HG03108 (cell line): ENCODE data around the gene PAXIP1.
A peak's percentile ranks its signal among the peaks of the same experiment; 100 is the strongest.
"Not testable (repeated sequence)": the region's sequence is repeated elsewhere in the genome, so short reads cannot be mapped to it uniquely, and the experiment has no call there.

Experiments used
- ATAC-seq: cut with Tn5 transposase; IDR thresholded peaks from one replicate; pipeline ENCODE4 v1.9.1; 2021; ENCODE audit warnings: moderate library complexity; ENCODE audit not compliant: unreplicated experiment

PAXIP1 gene

GRCh38 chr7:155003092-155003375 lies at the start of gene PAXIP1:
PAXIP1 (minus strand) TSS chr7:155003124; CDS start chr7:155002929, 195 bp downstream.
- peak; percentile 45 for ATAC-seq

GRCh38 chr7:155051355-155051754 lies 48.4 kb upstream of the PAXIP1 start:
- no peak for ATAC-seq

- no peak for ATAC-seq
Observed at GRCh38 chr7:155048006-155048405, 45.1 kb upstream of the PAXIP1 start.

DNA sequence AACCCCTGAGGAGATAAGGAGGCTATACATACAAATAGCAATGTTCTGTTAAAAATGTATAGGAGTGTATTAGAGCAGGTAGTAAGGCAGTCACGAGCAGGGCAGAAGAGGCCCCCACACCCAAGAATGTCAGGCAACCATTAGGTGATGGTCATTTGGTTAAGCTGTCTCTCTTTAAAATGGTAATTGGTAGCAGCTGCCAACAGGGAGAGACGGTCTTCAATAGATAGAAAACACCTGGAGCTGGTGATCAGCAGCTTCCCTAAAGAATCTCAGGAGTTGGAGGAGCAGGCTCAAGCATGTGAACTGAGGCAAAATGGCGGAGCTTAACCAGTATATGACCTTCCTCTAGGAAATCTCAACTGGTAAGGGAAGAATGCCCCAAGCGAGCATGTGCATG lies 40.8 kb upstream of the PAXIP1 start:
- no peak for ATAC-seq

- no peak for ATAC-seq
Observed at GRCh38 chr7:155038335-155038734, 35.4 kb upstream of the PAXIP1 start.

- not testable (repeated sequence) for ATAC-seq
Observed at GRCh38 chr7:155034495-155034894, 31.6 kb upstream of the PAXIP1 start.

GRCh38 chr7:155032978-155033377 lies 30.1 kb upstream of the PAXIP1 start:
- ATAC-seq, result no peak

- no peak for ATAC-seq
Observed at GRCh38 chr7:155027879-155028278, 25.0 kb upstream of the PAXIP1 start.

- no peak for ATAC-seq
Observed at GRCh38 chr7:155021699-155022145, 18.8 kb upstream of the PAXIP1 start.

- no peak for ATAC-seq
Observed at GRCh38 chr7:155020996-155021395, 18.1 kb upstream of the PAXIP1 start.

- ATAC-seq, result no peak
Observed at GRCh38 chr7:155017834-155018233, 14.9 kb upstream of the PAXIP1 start.

DNA sequence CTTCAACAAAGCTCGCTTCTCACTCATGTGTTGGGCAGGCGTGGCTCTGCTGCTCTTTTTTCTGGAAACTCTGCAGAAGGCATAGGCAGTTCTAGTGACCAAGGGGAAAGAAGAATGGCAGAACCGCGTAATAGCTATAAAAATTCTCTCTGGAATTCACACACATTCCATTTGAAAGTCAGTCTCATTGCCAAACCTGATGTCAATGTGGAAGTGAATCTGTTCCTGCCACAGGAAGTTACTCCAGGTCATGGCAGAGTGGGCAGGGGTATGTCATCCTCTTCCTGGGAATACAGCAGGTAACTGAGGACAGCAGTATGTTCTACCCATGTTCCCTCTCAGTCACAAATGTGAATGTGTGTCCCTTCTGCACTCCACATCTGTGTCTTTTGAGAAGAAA lies 8.2 kb upstream of the PAXIP1 start:
- no peak for ATAC-seq

DNA sequence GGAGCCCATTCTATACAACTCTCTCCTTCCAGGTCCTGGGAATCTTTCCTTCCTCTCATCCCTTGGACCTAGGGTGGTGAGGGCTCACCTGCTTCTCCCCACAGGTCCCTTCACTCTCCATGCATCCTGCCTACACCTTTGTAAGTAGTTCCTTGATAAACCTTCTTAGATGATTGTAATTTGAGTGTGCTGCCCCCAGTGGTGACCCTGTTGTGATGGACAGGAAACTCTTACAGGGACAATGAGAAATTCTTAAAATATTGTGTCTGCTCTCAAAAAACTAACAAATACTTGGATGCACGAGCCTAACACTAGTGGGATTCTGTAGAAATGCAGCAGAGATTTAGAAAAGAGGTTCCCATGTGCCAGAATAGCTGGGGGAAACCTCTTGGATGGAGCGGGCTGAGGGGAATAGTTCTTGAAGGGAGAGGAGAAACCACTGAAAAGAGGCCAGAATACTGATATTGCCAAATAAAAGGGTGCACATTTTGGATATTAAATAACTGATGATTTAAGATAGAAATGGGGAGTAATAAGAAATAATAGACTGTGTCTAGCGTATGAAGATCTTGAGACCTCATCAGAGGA lies 6.7 kb upstream of the PAXIP1 start:
- peak; percentile 41 for ATAC-seq

GRCh38 chr7:155007947-155008346 lies 5.0 kb upstream of the PAXIP1 start:
- ATAC-seq, result no peak

DNA sequence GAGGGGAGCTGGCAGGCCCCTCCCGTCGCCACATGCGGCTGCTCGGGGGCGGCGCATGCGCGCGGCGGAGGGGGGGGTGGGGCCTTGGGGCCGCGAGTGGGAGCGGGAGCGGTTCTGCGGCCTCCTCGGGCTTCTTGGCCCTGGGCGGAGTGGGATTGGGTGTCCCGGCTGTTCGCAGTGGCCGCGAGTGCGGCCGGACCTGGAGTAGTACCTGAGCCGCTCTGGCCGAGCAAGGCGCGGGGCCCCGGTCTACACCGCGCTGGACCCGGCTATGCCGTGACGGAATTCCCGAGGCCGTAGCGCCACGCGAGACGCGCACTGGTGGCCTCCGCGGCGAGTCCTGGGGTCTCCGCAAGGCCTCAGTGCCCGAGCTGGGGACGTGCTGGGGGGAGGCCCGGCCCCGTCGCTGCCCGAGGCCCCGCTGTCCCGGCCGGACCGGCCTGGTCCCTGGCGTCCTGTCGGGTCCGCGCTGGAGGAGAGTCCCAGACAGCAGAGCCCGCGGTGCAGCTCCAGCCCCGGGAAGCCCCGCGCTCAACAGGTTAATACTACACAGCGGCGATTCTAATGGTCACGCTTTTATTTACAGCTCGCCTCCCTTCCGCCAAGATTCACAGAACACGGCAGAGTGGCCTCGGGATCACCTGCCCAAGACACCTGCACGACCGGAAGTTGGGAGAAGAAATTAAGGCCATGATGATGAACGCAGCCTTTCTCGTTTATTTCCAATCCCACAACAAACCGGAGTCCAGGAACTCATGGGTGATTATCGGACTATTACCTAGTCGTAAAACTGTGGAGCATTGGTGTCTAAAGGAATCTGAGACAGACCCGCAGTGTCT lies 671 bp upstream of the PAXIP1 start:
- ATAC-seq, result peak; percentile 59

DNA sequence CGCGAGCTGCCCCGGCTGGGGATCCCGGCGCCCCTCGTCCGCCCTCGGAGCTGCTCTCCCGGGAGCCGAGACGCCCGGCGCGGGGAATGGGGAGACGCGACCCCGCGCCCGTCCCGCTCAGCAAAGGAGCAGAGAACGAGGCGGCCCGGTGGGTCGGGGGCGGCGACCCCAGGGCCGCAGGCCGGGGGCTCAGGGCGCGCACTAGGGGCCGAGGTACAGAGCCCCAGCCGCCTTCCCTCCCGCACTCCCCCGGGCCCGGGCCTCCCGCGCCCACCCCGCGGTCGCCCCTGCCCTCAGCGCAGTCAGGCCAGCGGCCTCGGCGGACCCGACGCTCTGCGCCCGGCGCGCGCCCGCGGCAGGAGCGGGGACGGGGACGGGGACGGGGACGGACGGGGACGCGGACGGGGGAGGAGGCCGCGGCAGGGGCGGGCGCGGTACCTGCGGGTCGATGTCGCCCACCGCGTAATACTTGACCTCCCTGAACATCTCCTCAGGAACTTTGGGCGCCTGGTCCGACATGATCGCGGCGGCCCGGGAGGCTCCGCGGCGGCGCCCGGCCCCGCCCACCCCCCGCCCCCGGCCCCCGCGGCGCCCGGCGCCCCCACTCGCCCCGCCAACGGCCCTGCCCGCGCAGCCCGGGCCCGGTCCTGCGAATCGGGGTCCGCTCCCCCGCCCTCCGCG lies 373 bp downstream of the PAXIP1 start:
- ATAC-seq, result peak; percentile 26

GRCh38 chr7:155001756-155002410 lies 1.0 kb downstream of the PAXIP1 start:
- ATAC-seq, result peak; percentile 9

- no peak for ATAC-seq
Observed at GRCh38 chr7:155000795-155001194, 2.1 kb downstream of the PAXIP1 start.

DNA sequence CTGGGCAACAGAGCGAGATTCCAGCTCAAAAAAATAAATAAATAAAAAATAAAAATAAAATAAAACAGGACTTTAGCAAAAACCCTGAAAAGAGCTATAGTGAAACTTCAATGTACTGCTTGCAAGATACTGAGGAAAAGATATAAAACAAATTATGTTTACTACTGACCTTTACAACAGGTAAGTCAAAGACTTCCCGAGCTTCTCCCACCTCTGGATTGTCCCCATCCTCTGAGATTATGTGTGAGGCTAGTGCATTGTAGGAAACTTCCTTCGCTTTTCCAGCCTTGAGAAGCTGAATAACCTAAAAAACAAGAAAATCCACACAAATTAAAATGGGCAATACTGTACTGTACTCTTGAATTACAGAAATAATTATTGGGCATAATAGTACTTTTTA lies 4.4 kb downstream of the PAXIP1 start:
- ATAC-seq, result no peak

DNA sequence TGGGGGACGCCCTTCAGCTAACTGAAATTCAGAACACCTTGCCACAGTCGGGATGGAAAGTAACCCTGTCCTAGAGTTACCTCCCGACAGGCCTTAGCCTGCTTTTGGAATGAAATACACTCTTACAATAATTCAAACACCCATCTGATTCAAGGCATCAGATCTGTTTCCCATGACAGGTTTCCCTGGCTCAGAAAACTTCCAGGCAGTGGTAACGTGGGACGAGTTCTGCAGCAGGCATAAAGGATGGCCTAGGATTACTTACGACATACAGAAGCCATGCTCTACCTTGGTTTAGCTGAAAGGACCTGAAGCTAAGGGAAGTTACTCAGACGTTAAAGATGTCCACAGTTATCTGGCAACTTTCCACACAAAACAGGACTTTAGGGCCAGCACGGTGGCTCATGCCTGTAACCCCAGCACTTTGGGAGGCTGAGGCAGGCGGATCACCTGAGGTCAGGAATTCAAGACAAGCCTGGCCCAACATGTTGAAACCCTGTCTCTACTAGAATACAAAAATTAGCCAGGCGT lies 5.0 kb downstream of the PAXIP1 start:
- no peak for ATAC-seq

DNA sequence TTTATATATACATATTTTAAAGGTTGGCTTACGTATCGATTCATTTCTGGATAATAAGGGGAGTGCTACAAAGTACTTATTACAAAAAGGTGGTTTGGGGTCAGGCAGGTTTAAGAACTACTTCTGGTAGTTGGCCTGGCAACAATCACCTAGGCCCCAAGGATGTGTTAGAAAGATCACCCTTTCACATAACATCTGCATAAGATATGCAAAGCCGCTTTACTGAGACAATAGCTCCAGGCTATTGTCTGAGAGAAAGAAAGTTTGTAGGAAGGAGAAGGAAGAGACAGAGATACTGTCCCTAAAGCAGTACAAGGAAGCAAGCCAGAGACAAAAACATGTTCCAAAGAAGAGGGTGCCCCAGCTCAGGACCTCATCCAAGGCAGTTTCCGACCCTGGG lies 6.2 kb downstream of the PAXIP1 start:
- ATAC-seq, result no peak
